Tibial artery (tissue), 4 donors: ENCODE measurements around the gene SORCS2.

Source experiments
- DNase-seq, 2 donors: peaks; one replicate each; pipeline ENCODE4 v3.0.0-alpha.2; 2019
- H3K27ac ChIP-seq, 2 donors: fragments of 200-600 bp; sonication (generic) in 1 of 2; 1 replicate in 1 of 2; 2 replicates in 1 of 2; pipeline ENCODE4 v1.5.1; 2018 to 2019; ENCODE audit warnings: mild to moderate bottlenecking in 1 of 2
- H3K27me3 ChIP-seq, 2 donors: fragments of 200-600 bp; sonication (generic) in 1 of 2; one replicate each; pipeline versions ENCODE4 v1.5.1 to v1.6.0; 2016 to 2019
- H3K36me3 ChIP-seq, 3 donors: fragments of 200-600 bp; sonication (generic) in 2 of 3; one replicate each; pipeline ENCODE4 v1.5.1; 2016 to 2019; ENCODE audit warnings: mild to moderate bottlenecking in 2 of 3
- H3K4me1 ChIP-seq, 4 donors: fragments of 200-600 bp; sonication (generic) in 2 of 4; 1 replicate in 3 of 4; 2 replicates in 1 of 4; pipeline ENCODE4 v1.5.1; 2016 to 2019
- H3K4me3 ChIP-seq, 2 donors: fragments of 200-600 bp; sonication (generic) in 1 of 2; 1 replicate in 1 of 2; 2 replicates in 1 of 2; pipeline ENCODE4 v1.5.1; 2018 to 2019; ENCODE audit warnings: mild to moderate bottlenecking in 2 of 2
- H3K9me3 ChIP-seq, 3 donors: fragments of 200-600 bp; sonication (generic) in 1 of 3; one replicate each; pipeline ENCODE4 v1.5.1; 2016 to 2019
- intact Hi-C: fragments of 100-400 bp; cut with DNase I; formaldehyde crosslinking; loops from one replicate; pipeline ENCODE4 v1.15.0; 2023; ENCODE audit warnings: low total_unique reads
- TF ChIP-seq, protein P1 (sequence below), 2 experiments: fragments of 200-600 bp in 1 of 2; fragments of 450-650 bp in 1 of 2; IDR thresholded peaks; one replicate each; pipeline ENCODE4 v1.5.1; 2017 to 2019; ENCODE audit warnings: antibody characterized with exemption in 2 of 2, mild to moderate bottlenecking in 1 of 2, moderate library complexity in 1 of 2

SORCS2 gene

GRCh38 chr4:7195141-7195515, 2.8 kb downstream of the SORCS2 start:
- no peak overlapping the region for H3K27ac ChIP-seq
- TF ChIP-seq, protein P1, sequence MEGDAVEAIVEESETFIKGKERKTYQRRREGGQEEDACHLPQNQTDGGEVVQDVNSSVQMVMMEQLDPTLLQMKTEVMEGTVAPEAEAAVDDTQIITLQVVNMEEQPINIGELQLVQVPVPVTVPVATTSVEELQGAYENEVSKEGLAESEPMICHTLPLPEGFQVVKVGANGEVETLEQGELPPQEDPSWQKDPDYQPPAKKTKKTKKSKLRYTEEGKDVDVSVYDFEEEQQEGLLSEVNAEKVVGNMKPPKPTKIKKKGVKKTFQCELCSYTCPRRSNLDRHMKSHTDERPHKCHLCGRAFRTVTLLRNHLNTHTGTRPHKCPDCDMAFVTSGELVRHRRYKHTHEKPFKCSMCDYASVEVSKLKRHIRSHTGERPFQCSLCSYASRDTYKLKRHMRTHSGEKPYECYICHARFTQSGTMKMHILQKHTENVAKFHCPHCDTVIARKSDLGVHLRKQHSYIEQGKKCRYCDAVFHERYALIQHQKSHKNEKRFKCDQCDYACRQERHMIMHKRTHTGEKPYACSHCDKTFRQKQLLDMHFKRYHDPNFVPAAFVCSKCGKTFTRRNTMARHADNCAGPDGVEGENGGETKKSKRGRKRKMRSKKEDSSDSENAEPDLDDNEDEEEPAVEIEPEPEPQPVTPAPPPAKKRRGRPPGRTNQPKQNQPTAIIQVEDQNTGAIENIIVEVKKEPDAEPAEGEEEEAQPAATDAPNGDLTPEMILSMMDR (IDR thresholded peaks at IDR 0.05): no peak
- H3K4me3 ChIP-seq: no peak overlapping the region
- H3K36me3 ChIP-seq: no peaks in the 10 kb centered on the region
- H3K4me1 ChIP-seq: peaks cover 0 to 20% (median 17%) of the 10 kb centered on the region in 4 donors
- intact Hi-C loops: no loop called here
- DNase-seq: peak in 1 of 2 donors; percentile 48
- peaks cover 0 to 69% of the 10 kb centered on the region in 2 donors for H3K27me3 ChIP-seq
- H3K9me3 ChIP-seq: no peaks in the 10 kb centered on the region

GRCh38 chr4:7195546-7196287, 3.4 kb downstream of the SORCS2 start:
- peaks cover 0 to 69% of the 10 kb centered on the region in 2 donors for H3K27me3 ChIP-seq
- intact Hi-C loops: no loop called here
- H3K4me1 ChIP-seq: peaks cover 0 to 20% (median 17%) of the 10 kb centered on the region in 4 donors
- no peak overlapping the region for H3K27ac ChIP-seq
- peak; percentile 18 to 32 for DNase-seq
- no peaks in the 10 kb centered on the region for H3K36me3 ChIP-seq
- TF ChIP-seq, protein P1 (IDR thresholded peaks at IDR 0.05): no peak
- no peak overlapping the region for H3K4me3 ChIP-seq
- no peaks in the 10 kb centered on the region for H3K9me3 ChIP-seq

DNA sequence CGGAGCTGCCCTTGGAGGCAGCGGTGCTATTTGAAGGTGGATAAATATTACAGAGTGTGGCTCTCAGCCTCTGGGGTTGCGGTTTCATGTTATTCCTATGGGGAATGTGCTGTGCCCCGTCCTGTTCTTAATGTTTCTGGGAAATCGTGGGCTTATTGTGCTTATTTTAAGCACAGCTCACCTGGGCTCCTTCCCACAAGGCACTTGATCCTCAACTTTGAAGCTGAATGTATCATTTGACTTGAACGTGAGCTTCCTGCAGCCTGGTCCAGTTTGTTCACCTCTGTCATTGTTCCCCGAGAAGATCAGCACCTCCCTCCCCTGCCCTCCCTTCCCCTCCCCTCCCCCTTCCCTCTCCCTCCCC, 3.9 kb downstream of the SORCS2 start:
- Histone ChIP-seq H3K4me3 (no peak overlapping the region), H3K27me3 (peaks cover 0 to 65% of the 10 kb centered on the region in 2 donors), H3K36me3 (no peaks in the 10 kb centered on the region), H3K4me1 (peaks cover 0 to 20% (median 17%) of the 10 kb centered on the region in 4 donors), H3K27ac (no peak overlapping the region), H3K9me3 (no peaks in the 10 kb centered on the region)
- TF ChIP-seq, protein P1 (IDR thresholded peaks at IDR 0.05): no peak
- intact Hi-C loops: no loop called here
- peak in 1 of 2 donors; percentile 12 for DNase-seq

- DNase-seq: peak in 1 of 2 donors; percentile 10
- Histone ChIP-seq H3K4me1 (peaks cover 0 to 20% (median 16%) of the 10 kb centered on the region in 4 donors), H3K36me3 (no peaks in the 10 kb centered on the region), H3K4me3 (no peak overlapping the region), H3K27me3 (peaks cover 0 to 61% of the 10 kb centered on the region in 2 donors), H3K9me3 (no peaks in the 10 kb centered on the region), H3K27ac (no peak overlapping the region)
- TF ChIP-seq, protein P1 (IDR thresholded peaks at IDR 0.05): no peak
- intact Hi-C loops: no loop called here
These were observed 4.4 kb downstream of the SORCS2 start for GRCh38 chr4:7196736-7197135.

- H3K9me3 ChIP-seq: no peaks in the 10 kb centered on the region
- H3K36me3 ChIP-seq: no peaks in the 10 kb centered on the region
- H3K4me3 ChIP-seq: no peak overlapping the region
- TF ChIP-seq, protein P1 (IDR thresholded peaks at IDR 0.05): no peak
- H3K27ac ChIP-seq: no peak overlapping the region
- H3K27me3 ChIP-seq: peaks cover 0 to 54% of the 10 kb centered on the region in 2 donors
- DNase-seq: peak; percentile 13 to 54
- intact Hi-C loops: no loop called here
- peaks cover 0 to 12% (median 9%) of the 10 kb centered on the region in 4 donors for H3K4me1 ChIP-seq
These were observed 5.6 kb downstream of the SORCS2 start for GRCh38 chr4:7197910-7198309.
